ENCODE data around the gene ARRB2.

Gene ARRB2

GRCh38 chr17:4759776-4760236, 49.4 kb downstream of the ARRB2 start:
- no peak for DNase-seq (ENCODE audit: low read depth)

- no peak for DNase-seq (ENCODE audit: low read depth)
Observed at GRCh38 chr17:4764595-4764994, 54.2 kb downstream of the ARRB2 start.

GRCh38 chr17:4766201-4766600, 55.8 kb downstream of the ARRB2 start:
- no peak for DNase-seq (ENCODE audit: low read depth)

GRCh38 chr17:4766723-4767122, 56.3 kb downstream of the ARRB2 start:
- DNase-seq (ENCODE audit: low read depth), result no peak

- DNase-seq (ENCODE audit: low read depth), result no peak
Observed at GRCh38 chr17:4768298-4768697, 57.9 kb downstream of the ARRB2 start.

- no peak for DNase-seq (ENCODE audit: low read depth)
Observed at GRCh38 chr17:4769628-4770027, 59.2 kb downstream of the ARRB2 start.
